GM12878 (cell line): ENCODE results near the gene NAT14. TPM values are rescaled to one million over a fixed set of nuclear protein-coding genes. Genes with fewer than 3 reads are reported as not detected.

Experiments
- ATAC-seq: fragments of 200-7000 bp; cut with Tn5 transposase; 3 replicates; pipeline ENCODE4 v1.9.1; 2020; ENCODE audit warnings: mild to moderate bottlenecking, moderate library complexity
- BruUV-seq: library from RNA; stranded (reverse); fragments of 400-500 nt; replicated peaks from 2 replicates; lab custom pipeline; 2021; lab: Mats Ljungman, UMichigan
- CTCF ChIA-PET: fragments of 300-600 bp; sonication (Branson Sonifier 250); formaldehyde crosslinking; extraction: SDS; loops from one replicate; lab custom pipeline; 2021; ENCODE audit warnings: inconsistent platforms; lab: Yijun Ruan, JAX
- POLR2A ChIA-PET: fragments of 350-600 bp; formaldehyde crosslinking; extraction: SDS; loops from one replicate; lab custom pipeline; 2021; ENCODE audit warnings: inconsistent platforms; lab: Charles Lee
- RAD21 ChIA-PET: fragments of 300-600 bp; sonication (Branson Sonifier 250); formaldehyde crosslinking; loops from one replicate; lab custom pipeline; 2023; ENCODE audit warnings: antibody characterized with exemption; ENCODE audit not compliant: unreplicated experiment; lab: Charles Lee
- SMC1A ChIA-PET: fragments of 300-600 bp; sonication (Branson Sonifier 250); formaldehyde crosslinking; loops from one replicate; lab custom pipeline; 2023; ENCODE audit not compliant: unreplicated experiment, uncharacterized antibody; lab: Charles Lee
- DNase-seq: peaks from one replicate; pipeline ENCODE4 v3.0.0-alpha.2; 2011; ENCODE audit warnings: low read depth, low spot score
- FAIRE-seq: peaks from 3 replicates; lab custom pipeline; 2011; peaks lifted over from hg19 to GRCh38; lab: Jason Lieb, UNC
- H2AFZ ChIP-seq: 2 replicates; pipeline ENCODE4 v1.6.0; 2011; ENCODE audit warnings: low read depth, low read length, control low read depth; ENCODE audit not compliant: control insufficient read depth
- H3K27ac ChIP-seq: 2 replicates; pipeline ENCODE4 v1.5.1; 2011; ENCODE audit warnings: control low read depth; ENCODE audit not compliant: control insufficient read depth, insufficient read depth
- H3K27me3 ChIP-seq, 2 experiments: replicated peaks in 1 of 2; 2 replicates each; pipeline versions ENCODE4 v1.6.0 to v1.6.1; 2011; ENCODE audit warnings: low read length in 1 of 2; ENCODE audit not compliant: control insufficient read depth in 2 of 2, insufficient read depth in 2 of 2
- H3K36me3 ChIP-seq, 2 experiments: 2 replicates each; pipeline ENCODE4 v1.5.1; 2011; ENCODE audit warnings: low read length in 1 of 2; ENCODE audit not compliant: control insufficient read depth in 2 of 2, insufficient read depth in 2 of 2
- H3K4me1 ChIP-seq: 2 replicates; pipeline ENCODE4 v1.6.1; 2011; ENCODE audit warnings: mild to moderate bottlenecking, low read length, moderate library complexity, mixed read lengths; ENCODE audit not compliant: control insufficient read depth, insufficient read depth
- H3K4me2 ChIP-seq: 2 replicates; pipeline ENCODE4 v1.6.0; 2011; ENCODE audit warnings: control low read depth; ENCODE audit not compliant: control insufficient read depth, insufficient read depth
- H3K4me3 ChIP-seq: fragments of 200-600 bp; sonication (generic); 2 replicates; pipeline ENCODE4 v1.5.1; 2016
- H3K79me2 ChIP-seq: 2 replicates; pipeline ENCODE4 v1.6.0; 2011; ENCODE audit warnings: low read length; ENCODE audit not compliant: control insufficient read depth, insufficient read depth
- H3K9ac ChIP-seq: 2 replicates; pipeline ENCODE4 v1.8.0; 2011; ENCODE audit warnings: low read length, control low read depth, mixed read lengths; ENCODE audit not compliant: control insufficient read depth, insufficient read depth
- H3K9me3 ChIP-seq: replicated peaks from 3 replicates; pipeline ENCODE4 v1.5.1; 2011; ENCODE audit warnings: mild to moderate bottlenecking, low read length; ENCODE audit not compliant: control insufficient read depth, insufficient read depth
- H4K20me1 ChIP-seq: 2 replicates; pipeline ENCODE4 v1.6.0; 2011; ENCODE audit not compliant: control insufficient read depth, insufficient read depth
- CBX5 ChIP-seq: sonication (generic); IDR thresholded peaks from 2 replicates; pipeline ENCODE4 v1.6.1; 2016; ENCODE audit warnings: low read depth, moderate library complexity, mild to moderate bottlenecking, inconsistent platforms
- CHD4 ChIP-seq: fragments of 200-600 bp; sonication (generic); IDR thresholded peaks from 2 replicates; pipeline ENCODE4 v1.6.1; 2016; ENCODE audit warnings: mild to moderate bottlenecking
- ETV6 ChIP-seq, 2 experiments: fragments of 450-650 bp in 1 of 2; IDR thresholded peaks in 1 of 2; conservative IDR thresholded peaks in 1 of 2; 2 replicates each; pipeline ENCODE4 v1.6.1; 2014; ENCODE audit warnings: antibody characterized with exemption in 1 of 2, borderline replicate concordance in 1 of 2, low read depth in 1 of 2, mild to moderate bottlenecking in 1 of 2, moderate library complexity in 1 of 2
- IRF5 ChIP-seq: fragments of 450-650 bp; IDR thresholded peaks from 2 replicates; pipeline ENCODE4 v1.6.1; 2017; ENCODE audit warnings: borderline replicate concordance
- JUNB ChIP-seq: IDR thresholded peaks from 2 replicates; pipeline ENCODE4 v1.6.1; 2016; ENCODE audit warnings: antibody characterized with exemption, mild to moderate bottlenecking
- KAT2A ChIP-seq: conservative IDR thresholded peaks from 2 replicates; pipeline ENCODE4 v1.6.1; 2011; ENCODE audit warnings: low read depth, low read length; ENCODE audit not compliant: control insufficient read depth
- MLLT1 ChIP-seq: fragments of 450-650 bp; IDR thresholded peaks from 2 replicates; pipeline ENCODE4 v1.6.1; 2016; ENCODE audit warnings: mild to moderate bottlenecking
- NFYA ChIP-seq: IDR thresholded peaks from 2 replicates; pipeline ENCODE4 v1.6.1; 2011; ENCODE audit warnings: low read depth, mild to moderate bottlenecking, low read length, improper control_type of control experiment, borderline replicate concordance
- RAD51 ChIP-seq: fragments of 450-650 bp; IDR thresholded peaks from 2 replicates; pipeline ENCODE4 v1.6.1; 2016; ENCODE audit warnings: moderate library complexity, mild to moderate bottlenecking, inconsistent platforms
- SPI1 ChIP-seq: IDR thresholded peaks from 2 replicates; pipeline ENCODE4 v1.6.1; 2011; ENCODE audit warnings: low read depth, mild to moderate bottlenecking, low read length, moderate library complexity, borderline replicate concordance; ENCODE audit not compliant: insufficient read depth
- STAT3 ChIP-seq: IDR thresholded peaks from 2 replicates; pipeline ENCODE4 v1.6.1; 2011; ENCODE audit warnings: low read depth, low read length, improper control_type of control experiment
- TAF1 ChIP-seq: IDR thresholded peaks from 2 replicates; pipeline ENCODE4 v1.6.1; 2011; ENCODE audit warnings: mild to moderate bottlenecking, low read depth, low read length, borderline replicate concordance
- TCF3 ChIP-seq: IDR thresholded peaks from 2 replicates; pipeline ENCODE4 v1.6.1; 2012; ENCODE audit warnings: low read depth, mild to moderate bottlenecking, low read length, borderline replicate concordance; ENCODE audit not compliant: insufficient read depth
- USF1 ChIP-seq: IDR thresholded peaks from 2 replicates; pipeline ENCODE4 v1.6.1; 2011; ENCODE audit warnings: borderline replicate concordance, low read depth, mild to moderate bottlenecking, moderate library complexity, mixed read lengths, low read length; ENCODE audit not compliant: insufficient read depth; ENCODE audit errors: extremely low read length
- ZBED1 ChIP-seq: IDR thresholded peaks from 2 replicates; pipeline ENCODE4 v1.6.1; 2016; ENCODE audit warnings: borderline replicate concordance
- ZBTB33 ChIP-seq: fragments of 450-650 bp; IDR thresholded peaks from 2 replicates; pipeline ENCODE4 v1.6.1; 2017; ENCODE audit warnings: mild to moderate bottlenecking
- ZNF24 ChIP-seq: fragments of 450-650 bp; IDR thresholded peaks from 2 replicates; pipeline ENCODE4 v1.6.1; 2017; ENCODE audit warnings: antibody characterized with exemption, mild to moderate bottlenecking
- ZNF622 ChIP-seq: fragments of 450-650 bp; IDR thresholded peaks from 2 replicates; pipeline ENCODE4 v1.6.1; 2017; ENCODE audit warnings: mild to moderate bottlenecking, inconsistent platforms
- WGBS: methylation state at CpG from one replicate; pipeline ENCODE4 v1.1.6; 2016; ENCODE audit warnings: low lambda C conversion rate; ENCODE audit not compliant: insufficient replicate concordance, insufficient coverage; ENCODE audit errors: missing lambda C conversion rate; 5-methylcytosine and 5-hydroxymethylcytosine counted together
- in situ Hi-C: fragments of 300-500 bp; cut with MboI; formaldehyde crosslinking; loops from 9 replicates; pipeline ENCODE4 v1.14.3; 2018; ENCODE audit warnings: mixed read lengths
- intact Hi-C: fragments of 100-400 bp; cut with micrococcal nuclease; formaldehyde crosslinking; loops from one replicate; pipeline ENCODE4 v1.14.2; 2022; ENCODE audit not compliant: unreplicated experiment
- polyA plus RNA-seq, 11 experiments: library from polyadenylated mRNA; depleted of rRNA in 4 of 11; unstranded in 6 of 11; stranded (reverse) in 5 of 11; fragments of >200 nt; fragmentation: Nextera tagmentation in 4 of 11; fragmentation: Illumina TruSeq in 1 of 11; extraction: Ambion mirVana in 4 of 11; extraction: Trizol in 1 of 11; gene quantifications; 1 replicate in 1 of 11; 2 replicates in 10 of 11; pipeline versions ENCODE4 v1.2.1 to v1.2.3, GENCODE V29; 2011 to 2016; ENCODE audit warnings: inconsistent platforms in 2 of 11, missing spikeins in 2 of 11, low read depth in 1 of 11
- total RNA-seq, 4 experiments: library from RNA; depleted of rRNA in 3 of 4; stranded (reverse); fragments of >200 nt in 3 of 4; fragmentation: Illumina TruSeq in 1 of 4; extraction: Trizol in 1 of 4; gene quantifications; 2 replicates each; pipeline versions ENCODE4 v1.2.1 to v1.2.3, GENCODE V29; 2013 to 2021

NAT14 gene
- total and polyA plus RNA-seq, 10 of the 15 experiments (the other 5 are each of a cell fraction or from before 2014, with no cell fraction given): 0.87 to 23.6 (median 9.7) TPM

GRCh38 chr19:55530996-55531395 lies 46.0 kb downstream of the NAT14 start:
- WGBS: 49% methylated on average over 26 of the region's 26 CpGs
- ChIA-PET RAD21 (no interaction called here), POLR2A (interaction anchor here (0.5 kb wide), 1 partner anchor 67 kb away, joined by 3 read pairs; no protein-coding TSS in a partner anchor), CTCF (interaction anchor here (1.0 kb wide), 1 partner anchor 40 kb away, joined by 3 read pairs; no protein-coding TSS in a partner anchor), SMC1A (no interaction called here)
- no peaks in the 10 kb centered on the region for H4K20me1 ChIP-seq
- FAIRE-seq (no peak), ATAC-seq (no peak), DNase-seq (no peak)
- no TSS peak for BruUV-seq
- in situ Hi-C loops: no loop called here
- H3K27ac ChIP-seq: no peak overlapping the region
- no peaks in the 10 kb centered on the region for H3K79me2 ChIP-seq
- no peak overlapping the region for H3K4me3 ChIP-seq
- H3K36me3 ChIP-seq: no peaks in the 10 kb centered on the region
- H2AFZ ChIP-seq: no peak overlapping the region
- no peaks in the 10 kb centered on the region for H3K4me1 ChIP-seq
- no peaks in the 10 kb centered on the region; the same call in 2 of the 3 replicates for H3K9me3 ChIP-seq
- intact Hi-C loops: no loop called here
- no peak overlapping the region for H3K4me2 ChIP-seq
- no peak overlapping the region for H3K9ac ChIP-seq
- no peaks in the 10 kb centered on the region for H3K27me3 ChIP-seq
- TF ChIP-seq NFYA: no peak
- no peak for TF ChIP-seq ZNF622
- no peak for TF ChIP-seq JUNB
- TF ChIP-seq MLLT1: no peak
- no peak for TF ChIP-seq IRF5
- TF ChIP-seq STAT3: no peak
- no peak for TF ChIP-seq ETV6 (conservative IDR thresholded peaks at IDR 0.05 in 1 of 2, IDR thresholded peaks at IDR 0.05 in 1 of 2; ENCODE audit: borderline replicate concordance in 1 of 2, low read depth in 1 of 2)
- TF ChIP-seq CBX5: no peak
- TF ChIP-seq ZBTB33: no peak
- TF ChIP-seq SPI1: no peak
- no peak for TF ChIP-seq ZBED1
- TF ChIP-seq TCF3: no peak
- TF ChIP-seq USF1: no peak
- no peak for TF ChIP-seq KAT2A
- no peak for TF ChIP-seq ZNF24
- no peak for TF ChIP-seq TAF1
- no peak for TF ChIP-seq CHD4
- TF ChIP-seq RAD51: no peak
